Measurements from ENCODE around the gene DNAJC1. TPM values are rescaled to one million over a fixed set of nuclear protein-coding genes. Genes with fewer than 3 reads are reported as not detected.

Gene DNAJC1
- total RNA-seq: 43.2 TPM

GRCh38 chr10:22003177-22003963 is at the start of gene DNAJC1:
TSS of gene DNAJC1 (minus strand) at chr10:22003730. CDS start at chr10:22003434, 296 bp downstream.

Small RNA genes lying within 50 kb of the gene (small RNA-seq; reads per million reads assigned to genes)
- gene RN7SKP219 (ENCODE audit: low replicate concordance) (not detected), gene RN7SKP37 (ENCODE audit: low replicate concordance) (not detected)

Other genes with a start within 250 kb of the DNAJC1 start
- not detected for gene EBLN1, start 214.3 kb upstream of the DNAJC1 start, total RNA-seq